GM12875 (cell line): ENCODE data around the gene SCN2B.
"Not testable (repeated sequence)": the region's sequence is repeated elsewhere in the genome, so short reads cannot be mapped to it uniquely, and the experiment has no call there.

Experiments
- H3K4me3 ChIP-seq: one replicate; pipeline ENCODE4 v1.5.1; 2011; ENCODE audit warnings: low read depth, low read length, control low read depth
- CTCF ChIP-seq: IDR thresholded peaks from 2 replicates; pipeline ENCODE4 v1.5.1; 2011; ENCODE audit warnings: low read depth, mild to moderate bottlenecking, control low read depth, inconsistent platforms, low read length, moderate library complexity, borderline replicate concordance; ENCODE audit not compliant: insufficient read depth

Gene SCN2B

GRCh38 chr11:118186346-118187107, 10.1 kb upstream of the SCN2B start:
- no peak overlapping the region for H3K4me3 ChIP-seq
- TF ChIP-seq CTCF: no peak

GRCh38 chr11:118184784-118185579, 8.5 kb upstream of the SCN2B start:
- TF ChIP-seq CTCF: no peak
- no peak overlapping the region for H3K4me3 ChIP-seq

GRCh38 chr11:118183691-118184090, 7.3 kb upstream of the SCN2B start:
- not testable (repeated sequence) for H3K4me3 ChIP-seq

- H3K4me3 ChIP-seq: no peak overlapping the region
- TF ChIP-seq CTCF: no peak
Measured at GRCh38 chr11:118180300-118180703, 3.9 kb upstream of the SCN2B start.

GRCh38 chr11:118176778-118177134, 317 bp upstream of the SCN2B start:
- TF ChIP-seq CTCF: no peak
- H3K4me3 ChIP-seq: no peak overlapping the region

GRCh38 chr11:118175031-118175992, 1.1 kb downstream of the SCN2B start:
- H3K4me3 ChIP-seq: no peak overlapping the region
- no peak for TF ChIP-seq CTCF

GRCh38 chr11:118174006-118174567, 2.4 kb downstream of the SCN2B start:
- no peak for TF ChIP-seq CTCF
- H3K4me3 ChIP-seq: no peak overlapping the region
